ENCODE results near the gene ZKSCAN8.

DNA sequence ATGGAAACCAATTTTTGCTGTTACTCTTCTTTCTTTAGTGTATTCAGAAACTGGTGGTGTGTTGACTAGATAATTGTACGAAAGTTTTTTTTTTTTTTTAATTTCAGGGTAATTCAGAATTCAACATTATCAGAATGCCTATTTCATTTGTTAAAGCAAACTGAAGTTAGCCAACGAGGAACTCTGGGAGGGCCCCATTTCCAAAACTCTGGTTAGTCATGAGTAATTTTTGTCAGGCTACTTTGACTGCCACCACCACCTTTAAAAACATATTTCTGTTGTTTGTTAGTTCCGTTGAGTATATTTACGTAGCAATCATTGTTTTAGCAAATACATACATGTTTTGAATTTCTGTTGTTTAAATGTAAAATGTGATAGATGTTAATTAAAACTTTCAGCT lies 763 bp downstream of the ZKSCAN8 start:
- TF ChIP-seq, protein P1, sequence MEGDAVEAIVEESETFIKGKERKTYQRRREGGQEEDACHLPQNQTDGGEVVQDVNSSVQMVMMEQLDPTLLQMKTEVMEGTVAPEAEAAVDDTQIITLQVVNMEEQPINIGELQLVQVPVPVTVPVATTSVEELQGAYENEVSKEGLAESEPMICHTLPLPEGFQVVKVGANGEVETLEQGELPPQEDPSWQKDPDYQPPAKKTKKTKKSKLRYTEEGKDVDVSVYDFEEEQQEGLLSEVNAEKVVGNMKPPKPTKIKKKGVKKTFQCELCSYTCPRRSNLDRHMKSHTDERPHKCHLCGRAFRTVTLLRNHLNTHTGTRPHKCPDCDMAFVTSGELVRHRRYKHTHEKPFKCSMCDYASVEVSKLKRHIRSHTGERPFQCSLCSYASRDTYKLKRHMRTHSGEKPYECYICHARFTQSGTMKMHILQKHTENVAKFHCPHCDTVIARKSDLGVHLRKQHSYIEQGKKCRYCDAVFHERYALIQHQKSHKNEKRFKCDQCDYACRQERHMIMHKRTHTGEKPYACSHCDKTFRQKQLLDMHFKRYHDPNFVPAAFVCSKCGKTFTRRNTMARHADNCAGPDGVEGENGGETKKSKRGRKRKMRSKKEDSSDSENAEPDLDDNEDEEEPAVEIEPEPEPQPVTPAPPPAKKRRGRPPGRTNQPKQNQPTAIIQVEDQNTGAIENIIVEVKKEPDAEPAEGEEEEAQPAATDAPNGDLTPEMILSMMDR (IDR thresholded peaks at IDR 0.05): no peak
- TF ChIP-seq POLR2A (IDR thresholded peaks at IDR 0.05): no peak

Measured in tibial nerve (tissue), 3 donors.